WTC11 (cell line): ENCODE measurements around the gene NKIRAS2. TPM values are rescaled to one million over a fixed set of nuclear protein-coding genes. Genes with fewer than 3 reads are reported as not detected.

ENCODE experiments used
- ATAC-seq: fragments of 200-7000 bp; cut with Tn5 transposase; 2 replicates; pipeline ENCODE4 v1.10.0; 2021; ENCODE audit warnings: mild to moderate bottlenecking, moderate library complexity
- CTCF ChIA-PET: fragments of 300-600 bp; sonication (Branson Sonifier 250); formaldehyde crosslinking; loops from one replicate; lab custom pipeline; 2021; ENCODE audit warnings: antibody characterized with exemption; lab: Charles Lee
- POLR2A ChIA-PET: fragments of 350-600 bp; sonication (Branson Sonifier 250); formaldehyde crosslinking; loops from one replicate; lab custom pipeline; 2021; ENCODE audit warnings: antibody characterized with exemption; lab: Charles Lee
- DNase-seq: peaks from one replicate; pipeline ENCODE4 v3.0.0; 2021; ENCODE audit warnings: low spot score
- H3K27ac Mint-ChIP-seq: 2 replicates; pipeline ENCODE4 v1.8.0; 2021; ENCODE audit warnings: mixed read lengths
- H3K27me3 Mint-ChIP-seq: 2 replicates; pipeline ENCODE4 v1.8.0; 2021; ENCODE audit warnings: low read depth, mild to moderate bottlenecking, moderate library complexity, mixed read lengths
- H3K36me3 Mint-ChIP-seq: 2 replicates; pipeline ENCODE4 v1.8.0; 2021; ENCODE audit warnings: mixed read lengths
- H3K4me1 Mint-ChIP-seq: 2 replicates; pipeline ENCODE4 v1.8.0; 2022; ENCODE audit warnings: mixed read lengths
- H3K4me3 Mint-ChIP-seq: 2 replicates; pipeline ENCODE4 v1.8.0; 2021; ENCODE audit warnings: mild to moderate bottlenecking, moderate library complexity, mixed read lengths
- H3K9me3 Mint-ChIP-seq: 2 replicates; pipeline ENCODE4 v1.8.0; 2021; ENCODE audit warnings: mixed read lengths
- FOXP1 ChIP-seq: sonication (generic); formaldehyde crosslinking; IDR thresholded peaks from 2 replicates; pipeline ENCODE4 v1.8.0; 2022; ENCODE audit warnings: missing genetic modification reagents, mild to moderate bottlenecking, moderate library complexity, borderline replicate concordance
- GTF2I ChIP-seq: fragments of 250-450 bp; sonication (Bioruptor Pico); conservative IDR thresholded peaks from 2 replicates; pipeline ENCODE4 v1.4.0; 2021; ENCODE audit warnings: mild to moderate bottlenecking
- NFE2L1 ChIP-seq: sonication (generic); formaldehyde crosslinking; IDR thresholded peaks from 2 replicates; pipeline ENCODE4 v1.8.1; 2023; ENCODE audit warnings: missing genetic modification reagents
- NR2C2 ChIP-seq: sonication (generic); formaldehyde crosslinking; IDR thresholded peaks from 2 replicates; pipeline ENCODE4 v1.8.0; 2022; ENCODE audit warnings: mild to moderate bottlenecking, missing genetic modification reagents
- SP1 ChIP-seq: sonication (generic); formaldehyde crosslinking; conservative IDR thresholded peaks from 2 replicates; pipeline ENCODE4 v1.8.1; 2022; ENCODE audit warnings: missing genetic modification reagents
- TP53 ChIP-seq: sonication (generic); formaldehyde crosslinking; IDR thresholded peaks from 2 replicates; pipeline ENCODE4 v1.8.1; 2023; ENCODE audit warnings: mild to moderate bottlenecking, missing genetic modification reagents
- ZNF219 ChIP-seq: sonication (generic); formaldehyde crosslinking; IDR thresholded peaks from 2 replicates; pipeline ENCODE4 v1.8.0; 2023; ENCODE audit warnings: missing genetic modification reagents, mild to moderate bottlenecking, borderline replicate concordance
- ZNF232 ChIP-seq: sonication (generic); formaldehyde crosslinking; IDR thresholded peaks from 2 replicates; pipeline ENCODE4 v1.8.0; 2022; ENCODE audit warnings: mild to moderate bottlenecking, missing genetic modification reagents
- ZNF317 ChIP-seq: sonication (generic); formaldehyde crosslinking; IDR thresholded peaks from 2 replicates; pipeline ENCODE4 v1.8.1; 2023; ENCODE audit warnings: low read depth, mild to moderate bottlenecking, moderate library complexity, missing genetic modification reagents, borderline replicate concordance
- ZNF423 ChIP-seq: fragments of 250-450 bp; sonication (Bioruptor Pico); IDR thresholded peaks from 2 replicates; pipeline ENCODE4 v2.1.2; 2022; ENCODE audit warnings: mild to moderate bottlenecking, moderate library complexity
- total RNA-seq: library from RNA; stranded (reverse); gene quantifications from 3 replicates; pipeline ENCODE4 v1.2.3, GENCODE V29; 2021
- TF ChIP-seq, protein P1 (sequence below): sonication (generic); formaldehyde crosslinking; IDR thresholded peaks from 2 replicates; pipeline ENCODE4 v1.8.1; 2023; ENCODE audit warnings: mild to moderate bottlenecking, missing genetic modification reagents
- TF ChIP-seq, protein P2 (sequence below): sonication (generic); formaldehyde crosslinking; IDR thresholded peaks from 2 replicates; pipeline ENCODE4 v1.8.0; 2022; ENCODE audit warnings: mild to moderate bottlenecking, missing genetic modification reagents
- TF ChIP-seq, protein P3 (sequence below): sonication (generic); formaldehyde crosslinking; IDR thresholded peaks from 2 replicates; pipeline ENCODE4 v1.8.1; 2022; ENCODE audit warnings: mild to moderate bottlenecking, moderate library complexity, missing genetic modification reagents

Gene NKIRAS2
- total RNA-seq, 1 experiment from 2014 or later, result 36.1 TPM

DNA sequence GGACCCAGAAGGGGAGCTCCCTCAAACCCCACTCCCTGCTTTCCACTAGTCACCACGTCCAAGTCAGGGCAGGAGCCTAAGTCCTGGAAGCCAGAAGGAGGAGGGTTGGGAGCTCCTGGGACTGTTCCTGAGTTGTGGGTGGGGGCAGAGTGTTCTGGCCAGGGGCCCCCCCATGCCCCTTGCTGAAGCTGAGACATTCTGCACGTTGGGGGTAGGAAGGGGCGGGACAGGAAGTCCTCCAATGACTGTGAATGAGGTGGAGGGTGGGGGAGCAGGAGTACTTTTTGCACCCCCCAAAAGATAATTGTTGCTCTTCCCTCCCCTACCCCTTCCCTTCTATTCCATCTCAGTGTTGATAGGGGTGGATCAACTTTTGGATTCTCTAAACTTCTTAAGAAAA is 51.9 kb downstream of the NKIRAS2 start:
- H3K4me1 Mint-ChIP-seq, result peaks cover 10% of the 10 kb centered on the region

DNA sequence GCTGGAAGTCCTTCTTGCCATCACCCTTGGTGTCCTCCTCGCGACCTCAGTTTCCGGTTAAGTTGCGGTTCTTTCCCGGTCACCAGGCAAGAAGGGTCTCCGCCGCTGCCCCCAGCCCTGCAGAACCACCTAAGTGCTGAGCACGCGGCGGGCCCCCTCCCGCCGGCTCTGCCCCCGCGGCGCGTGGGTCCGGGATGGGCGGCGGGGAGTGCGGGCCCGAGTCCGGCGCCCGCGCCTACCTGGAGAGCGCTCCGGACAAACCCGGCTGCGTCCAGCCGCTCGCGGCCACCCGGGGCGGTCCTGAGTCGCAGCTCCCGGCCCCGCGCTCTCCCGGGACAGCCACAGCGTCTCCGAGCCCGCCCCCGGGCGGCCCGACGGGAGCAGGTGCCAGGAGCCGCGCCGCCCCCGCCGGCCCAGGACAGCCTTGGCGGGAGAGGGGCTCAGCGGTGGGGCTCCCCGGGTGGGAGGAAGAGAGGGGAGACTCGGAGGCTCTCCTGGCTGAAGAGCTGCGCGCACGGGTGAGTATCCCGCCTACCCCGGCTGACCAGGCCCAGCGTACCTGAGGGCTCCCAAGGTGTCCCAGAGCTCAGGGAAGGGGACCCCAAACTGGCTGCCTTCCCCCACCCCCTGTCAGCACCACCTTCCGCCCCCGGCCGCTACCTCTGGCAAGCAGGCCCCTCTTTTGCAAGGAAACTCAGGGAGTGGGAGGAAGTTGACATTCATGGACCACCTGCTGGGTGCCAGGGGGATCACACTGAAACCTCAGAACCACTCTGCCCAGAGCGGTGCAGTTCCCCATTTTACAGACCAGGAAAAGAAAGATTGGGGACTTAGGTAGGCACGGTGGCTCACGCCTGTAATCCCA is 52.7 kb downstream of the NKIRAS2 start:
- no peaks in the 10 kb centered on the region for H3K36me3 Mint-ChIP-seq
- CTCF ChIA-PET, result interaction anchor here (0.6 to 3.1 kb wide), 25 partner anchors 8 to 333 kb away, joined by 3 to 32 read pairs (median 4); partner anchors contain the start of genes DNAJC7, JUP, NKIRAS2 and ZNF385C
- peaks cover 10% of the 10 kb centered on the region for H3K4me1 Mint-ChIP-seq
- no peak overlapping the region for H3K27ac Mint-ChIP-seq
- peak; percentile 49; the same call in 1 of the 2 replicates for TF ChIP-seq SP1 (CRISPR knock-in tag)
- TF ChIP-seq, protein P1, sequence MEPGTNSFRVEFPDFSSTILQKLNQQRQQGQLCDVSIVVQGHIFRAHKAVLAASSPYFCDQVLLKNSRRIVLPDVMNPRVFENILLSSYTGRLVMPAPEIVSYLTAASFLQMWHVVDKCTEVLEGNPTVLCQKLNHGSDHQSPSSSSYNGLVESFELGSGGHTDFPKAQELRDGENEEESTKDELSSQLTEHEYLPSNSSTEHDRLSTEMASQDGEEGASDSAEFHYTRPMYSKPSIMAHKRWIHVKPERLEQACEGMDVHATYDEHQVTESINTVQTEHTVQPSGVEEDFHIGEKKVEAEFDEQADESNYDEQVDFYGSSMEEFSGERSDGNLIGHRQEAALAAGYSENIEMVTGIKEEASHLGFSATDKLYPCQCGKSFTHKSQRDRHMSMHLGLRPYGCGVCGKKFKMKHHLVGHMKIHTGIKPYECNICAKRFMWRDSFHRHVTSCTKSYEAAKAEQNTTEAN, result 0 out of 2 replicates have a peak, but pooled peaks have one; percentile 34
- no peak for TF ChIP-seq ZNF219 (CRISPR knock-in tag)
- TF ChIP-seq NFE2L1, result 0 out of 2 replicates have a peak, but pooled peaks have one; percentile 39
- no peak for TF ChIP-seq NR2C2 (CRISPR knock-in tag)
- 0 out of 2 replicates have a peak, but pooled peaks have one; percentile 7 for TF ChIP-seq ZNF317 (CRISPR knock-in tag)
- TF ChIP-seq, protein P2, sequence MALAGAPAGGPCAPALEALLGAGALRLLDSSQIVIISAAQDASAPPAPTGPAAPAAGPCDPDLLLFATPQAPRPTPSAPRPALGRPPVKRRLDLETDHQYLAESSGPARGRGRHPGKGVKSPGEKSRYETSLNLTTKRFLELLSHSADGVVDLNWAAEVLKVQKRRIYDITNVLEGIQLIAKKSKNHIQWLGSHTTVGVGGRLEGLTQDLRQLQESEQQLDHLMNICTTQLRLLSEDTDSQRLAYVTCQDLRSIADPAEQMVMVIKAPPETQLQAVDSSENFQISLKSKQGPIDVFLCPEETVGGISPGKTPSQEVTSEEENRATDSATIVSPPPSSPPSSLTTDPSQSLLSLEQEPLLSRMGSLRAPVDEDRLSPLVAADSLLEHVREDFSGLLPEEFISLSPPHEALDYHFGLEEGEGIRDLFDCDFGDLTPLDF, result no peak
- peak; percentile 63; the same call in 1 of the 2 replicates for TF ChIP-seq FOXP1 (CRISPR knock-in tag)
- TF ChIP-seq TP53 (CRISPR knock-in tag), result 0 out of 2 replicates have a peak, but pooled peaks have one; percentile 43
- TF ChIP-seq ZNF423 (CRISPR knock-in tag), result peak; percentile 54
- TF ChIP-seq, protein P3, sequence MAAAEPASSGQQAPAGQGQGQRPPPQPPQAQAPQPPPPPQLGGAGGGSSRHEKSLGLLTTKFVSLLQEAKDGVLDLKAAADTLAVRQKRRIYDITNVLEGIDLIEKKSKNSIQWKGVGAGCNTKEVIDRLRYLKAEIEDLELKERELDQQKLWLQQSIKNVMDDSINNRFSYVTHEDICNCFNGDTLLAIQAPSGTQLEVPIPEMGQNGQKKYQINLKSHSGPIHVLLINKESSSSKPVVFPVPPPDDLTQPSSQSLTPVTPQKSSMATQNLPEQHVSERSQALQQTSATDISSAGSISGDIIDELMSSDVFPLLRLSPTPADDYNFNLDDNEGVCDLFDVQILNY (CRISPR knock-in tag), result 0 out of 2 replicates have a peak, but pooled peaks have one; percentile 48
- no peak for TF ChIP-seq ZNF232
- peaks cover 11% of the 10 kb centered on the region for H3K27me3 Mint-ChIP-seq
- no peaks in the 10 kb centered on the region for H3K9me3 Mint-ChIP-seq
- POLR2A ChIA-PET, result interaction anchor here (1.0 to 1.5 kb wide), 2 partner anchors 35 to 44 kb away, joined by 3 read pairs; no protein-coding TSS in a partner anchor
- H3K4me3 Mint-ChIP-seq, result peak overlapping the region; percentile 77
- ATAC-seq (peak; percentile 30), DNase-seq (peak; percentile 52)

More for the DNA sequence above, 51.9 kb downstream of the NKIRAS2 start:
- H3K9me3 Mint-ChIP-seq, result no peaks in the 10 kb centered on the region
- no peak for ATAC-seq
- no peaks in the 10 kb centered on the region for H3K36me3 Mint-ChIP-seq
- peaks cover 11% of the 10 kb centered on the region for H3K27me3 Mint-ChIP-seq
- CTCF ChIA-PET, result interaction anchor here (0.6 to 3.1 kb wide), 22 partner anchors 8 to 334 kb away, joined by 3 to 32 read pairs (median 5); partner anchors contain the start of genes DNAJC7, JUP, NKIRAS2 and ZNF385C
- H3K4me3 Mint-ChIP-seq, result peak overlapping the region; percentile 71
- TF ChIP-seq TP53 (CRISPR knock-in tag), result no peak
- no peak for TF ChIP-seq GTF2I
- POLR2A ChIA-PET, result interaction anchor here (1.5 kb wide), 1 partner anchor 44 kb away, joined by 3 read pairs; no protein-coding TSS in a partner anchor
- no peak for DNase-seq
- no peak overlapping the region for H3K27ac Mint-ChIP-seq

Other genes with a start within 250 kb of the NKIRAS2 start
- 93.5 to 103 TPM (median 100 TPM) in 3 replicates for gene JUP, start 233.4 kb upstream of the NKIRAS2 start, total RNA-seq
- gene P3H4, start 208.1 kb upstream of the NKIRAS2 start, total RNA-seq, result 32.1 to 34.6 TPM (median 33.5 TPM) in 3 replicates
- 227 to 243 TPM (median 232 TPM) in 3 replicates for gene FKBP10, start 207.1 kb upstream of the NKIRAS2 start, total RNA-seq
- 58.1 to 62.9 TPM (median 59.4 TPM) in 3 replicates for gene NT5C3B, start 183.9 kb upstream of the NKIRAS2 start, total RNA-seq
- gene KLHL10, start 182.3 kb upstream of the NKIRAS2 start, total RNA-seq, result 0.14 to 0.35 TPM (median 0.14 TPM) in 3 replicates
- gene KLHL11, start 154.7 kb upstream of the NKIRAS2 start, total RNA-seq, result 13.4 to 15.0 TPM (median 14.7 TPM) in 3 replicates
- gene ACLY, start 101.1 kb upstream of the NKIRAS2 start, total RNA-seq, result 312 to 350 TPM (median 316 TPM) in 3 replicates
- 1.2 to 2.1 TPM (median 1.9 TPM) in 3 replicates for gene ODAD4, start 89.5 kb upstream of the NKIRAS2 start, total RNA-seq
- 52.5 to 54.2 TPM (median 53.9 TPM) in 3 replicates for gene CNP, start 53.3 kb upstream of the NKIRAS2 start, total RNA-seq
- gene DNAJC7, start 2.7 kb upstream of the NKIRAS2 start, total RNA-seq, result 111 to 140 TPM (median 114 TPM) in 3 replicates
- 1.9 to 2.8 TPM (median 2.5 TPM) in 3 replicates for gene C17orf113, start 30.5 kb downstream of the NKIRAS2 start, total RNA-seq
- 3.1 to 4.5 TPM (median 3.7 TPM) in 3 replicates for gene ZNF385C, start 78.4 kb downstream of the NKIRAS2 start, total RNA-seq
- 6.3 to 7.6 TPM (median 7.3 TPM) in 3 replicates for gene DHX58, start 92.6 kb downstream of the NKIRAS2 start, total RNA-seq
- gene KAT2A, start 101.3 kb downstream of the NKIRAS2 start, total RNA-seq, result 44.8 to 54.0 TPM (median 52.7 TPM) in 3 replicates
- 0.30 to 0.57 TPM (median 0.46 TPM) in 3 replicates for gene HSPB9, start 102.7 kb downstream of the NKIRAS2 start, total RNA-seq
- gene RAB5C, start 134.9 kb downstream of the NKIRAS2 start, total RNA-seq, result 74.3 to 84.8 TPM (median 84.1 TPM) in 3 replicates
- 0.24 to 0.46 TPM (median 0.34 TPM) in 3 replicates for gene KCNH4, start 161.1 kb downstream of the NKIRAS2 start, total RNA-seq
- gene HCRT, start 165.4 kb downstream of the NKIRAS2 start, total RNA-seq, result not detected in 3 replicates
- 7.5 to 11.1 TPM (median 11.1 TPM) in 3 replicates for gene GHDC, start 174.4 kb downstream of the NKIRAS2 start, total RNA-seq